ENCODE measurements around the gene SPATA31E1.
"Not testable (repeated sequence)": the region's sequence is repeated elsewhere in the genome, so short reads cannot be mapped to it uniquely, and the experiment has no call there.

The SPATA31E1 gene

GRCh38 chr9:87882627-87883026 lies at the start of gene SPATA31E1:
TSS of gene SPATA31E1 (plus strand) at chr9:87882877. CDS start at chr9:87882892, 15 bp downstream.
- no peak for FAIRE-seq

GRCh38 chr9:87834357-87834756 lies 48.3 kb upstream of the SPATA31E1 start:
- no peak for FAIRE-seq

- no peak for FAIRE-seq
These were observed 46.1 kb upstream of the SPATA31E1 start for GRCh38 chr9:87836536-87836935.

GRCh38 chr9:87836951-87837705 lies 45.5 kb upstream of the SPATA31E1 start:
- FAIRE-seq = no peak

- no peak for FAIRE-seq
These were observed 42.5 kb upstream of the SPATA31E1 start for GRCh38 chr9:87840134-87840533.

- FAIRE-seq = no peak
These were observed 39.6 kb upstream of the SPATA31E1 start for GRCh38 chr9:87842878-87843585.

GRCh38 chr9:87844506-87844905 lies 38.2 kb upstream of the SPATA31E1 start:
- FAIRE-seq = no peak

- not testable (repeated sequence) for FAIRE-seq
These were observed 34.9 kb upstream of the SPATA31E1 start for GRCh38 chr9:87847817-87848216.

GRCh38 chr9:87849144-87849758 lies 33.4 kb upstream of the SPATA31E1 start:
- FAIRE-seq = no peak

- FAIRE-seq = no peak
These were observed 32.3 kb upstream of the SPATA31E1 start for GRCh38 chr9:87850391-87850790.

- FAIRE-seq = not testable (repeated sequence)
These were observed 31.5 kb upstream of the SPATA31E1 start for GRCh38 chr9:87851186-87851585.

GRCh38 chr9:87853302-87853701 lies 29.4 kb upstream of the SPATA31E1 start:
- no peak for FAIRE-seq

- FAIRE-seq = no peak
These were observed 28.6 kb upstream of the SPATA31E1 start for GRCh38 chr9:87853876-87854579.

GRCh38 chr9:87854580-87854955 lies 28.1 kb upstream of the SPATA31E1 start:
- FAIRE-seq = no peak

GRCh38 chr9:87855061-87855460 lies 27.6 kb upstream of the SPATA31E1 start:
- no peak for FAIRE-seq

GRCh38 chr9:87857141-87857947 lies 25.3 kb upstream of the SPATA31E1 start:
- no peak for FAIRE-seq

GRCh38 chr9:87857948-87858335 lies 24.7 kb upstream of the SPATA31E1 start:
- FAIRE-seq = no peak

- no peak for FAIRE-seq
These were observed 23.5 kb upstream of the SPATA31E1 start for GRCh38 chr9:87859137-87859536.

- FAIRE-seq = no peak
These were observed 22.9 kb upstream of the SPATA31E1 start for GRCh38 chr9:87859786-87860185.

GRCh38 chr9:87861332-87861731 lies 21.3 kb upstream of the SPATA31E1 start:
- no peak for FAIRE-seq

- no peak for FAIRE-seq
These were observed 20.0 kb upstream of the SPATA31E1 start for GRCh38 chr9:87862536-87863268.
